Stimulated activated CD4-positive, alpha-beta T cell treated with anti-CD3 and anti-CD28 coated beads, TNF-alpha, amount 100 ng/mL, for 1 hour (primary cell): Measurements from ENCODE around the gene NR6A1.

Source experiments
- DNase-seq, 3 donors: peaks; one replicate each; pipeline ENCODE4 v3.0.0-alpha.2; 2020; ENCODE audit warnings: low read depth in 3 of 3, low spot score in 1 of 3

The NR6A1 gene

DNA sequence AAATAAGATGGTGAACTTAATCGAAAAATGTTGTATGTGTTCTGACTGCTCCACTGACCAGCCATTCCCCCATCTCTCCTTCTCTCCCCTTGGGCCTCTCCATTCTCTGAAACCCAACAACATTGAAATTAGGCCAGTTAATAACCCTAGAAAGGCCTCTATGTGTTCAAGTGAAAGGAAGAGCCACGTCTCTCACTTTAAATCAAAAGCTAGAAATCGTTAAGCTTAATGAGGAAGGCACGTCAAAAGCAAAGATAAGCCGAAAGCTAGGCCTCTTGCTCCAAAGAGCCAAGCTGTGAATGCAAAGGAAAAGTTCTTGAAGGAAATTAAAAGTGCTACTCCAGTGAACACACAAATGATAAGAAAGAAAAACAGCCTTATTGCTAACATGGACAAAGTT, 186.5 kb downstream of the NR6A1 start:
- DNase-seq = no peak

DNA sequence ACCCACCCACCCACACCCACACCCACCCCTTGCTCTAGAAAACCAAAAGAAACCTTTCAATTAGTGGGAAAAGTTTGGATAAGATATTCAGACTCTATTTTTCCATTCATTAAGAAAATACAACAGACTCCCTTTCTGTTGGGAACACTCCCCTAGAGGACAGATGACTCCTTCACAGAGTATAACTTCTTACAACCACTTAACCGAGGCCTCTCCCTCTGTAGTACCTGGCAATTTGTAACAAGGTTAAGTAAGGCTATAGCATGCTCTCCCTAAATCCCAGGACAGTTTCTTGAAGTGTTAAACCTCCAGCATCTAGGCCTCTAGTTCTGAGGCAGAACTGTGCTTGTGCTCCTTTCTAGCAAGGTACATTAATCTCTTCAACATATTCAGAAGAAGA, 188.0 kb downstream of the NR6A1 start:
- DNase-seq = no peak

DNA sequence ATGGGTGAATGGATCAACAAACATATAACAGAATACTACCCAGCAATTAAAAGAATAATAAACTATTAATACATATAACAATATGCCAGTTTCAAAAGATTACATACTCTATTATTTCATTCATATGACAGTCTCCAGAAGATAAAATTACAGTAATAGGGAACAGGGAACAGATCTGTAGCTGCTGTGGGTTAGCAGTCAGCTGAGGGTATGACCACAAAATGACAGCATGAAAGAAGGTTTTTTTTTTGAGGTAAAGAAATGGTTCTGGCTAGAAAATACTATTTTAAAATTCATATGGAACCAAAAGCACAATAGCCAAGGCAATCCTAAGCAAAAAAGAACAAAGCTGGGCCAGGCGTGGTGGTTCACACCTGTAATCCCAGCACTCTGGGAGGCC, 190.9 kb downstream of the NR6A1 start:
- no peak for DNase-seq

DNA sequence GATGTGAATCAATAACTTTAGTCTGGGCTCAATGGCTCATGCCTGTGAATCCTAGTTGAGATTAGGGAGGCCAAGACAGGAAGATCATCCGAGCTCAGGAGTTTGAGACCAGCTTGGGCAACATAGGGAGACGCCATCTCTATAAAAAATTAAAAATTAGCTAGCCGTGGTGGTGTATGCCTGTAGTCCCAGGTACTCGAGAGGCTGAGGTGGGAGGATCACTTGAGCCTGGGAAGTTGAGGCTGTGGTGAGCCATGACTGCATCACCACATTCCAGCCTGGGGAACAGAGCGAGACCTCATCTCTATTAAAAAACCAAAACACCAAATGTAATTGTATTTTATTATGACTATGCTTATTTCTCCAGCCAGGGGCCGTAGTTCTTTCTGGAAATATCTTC, 194.4 kb downstream of the NR6A1 start:
- DNase-seq = no peak

DNA sequence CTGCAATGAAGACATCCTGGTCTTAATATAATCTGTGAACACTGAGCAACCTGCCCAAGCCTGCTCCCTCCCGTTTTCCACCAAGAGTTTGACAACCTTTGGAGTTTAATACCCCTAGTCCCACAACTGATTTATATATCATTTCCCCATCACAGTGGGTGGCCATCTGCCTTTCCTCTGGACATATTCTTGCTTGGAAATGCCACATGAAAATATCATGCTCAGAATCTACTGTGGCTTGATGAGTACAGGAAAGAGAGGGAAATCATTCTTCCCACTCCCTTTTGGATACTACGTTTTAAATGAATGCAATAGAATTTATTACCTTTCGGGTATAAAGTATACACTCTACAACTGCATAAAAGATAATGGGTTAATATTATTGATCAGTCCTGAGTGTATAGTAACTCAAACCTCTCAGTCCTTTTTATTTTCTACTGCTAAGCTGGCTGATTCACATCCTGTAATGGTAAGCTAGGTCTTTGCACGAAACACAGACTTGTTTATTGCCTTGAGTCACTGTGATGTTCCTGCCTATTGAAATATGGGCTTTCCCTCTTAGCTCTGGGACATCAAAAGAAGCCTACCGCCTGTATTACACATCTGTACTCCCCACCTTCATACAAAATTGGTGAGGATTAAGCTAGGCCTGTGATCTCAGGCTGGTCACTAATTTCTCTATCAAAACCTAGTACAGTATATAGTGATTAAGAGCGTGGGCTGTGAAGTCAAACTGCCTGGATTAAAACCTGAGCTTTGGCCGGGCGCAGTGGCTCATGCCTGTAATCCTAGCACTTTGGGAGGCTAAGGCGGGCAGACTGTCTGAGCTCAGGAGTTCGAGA, 196.4 kb downstream of the NR6A1 start:
- no peak for DNase-seq

DNA sequence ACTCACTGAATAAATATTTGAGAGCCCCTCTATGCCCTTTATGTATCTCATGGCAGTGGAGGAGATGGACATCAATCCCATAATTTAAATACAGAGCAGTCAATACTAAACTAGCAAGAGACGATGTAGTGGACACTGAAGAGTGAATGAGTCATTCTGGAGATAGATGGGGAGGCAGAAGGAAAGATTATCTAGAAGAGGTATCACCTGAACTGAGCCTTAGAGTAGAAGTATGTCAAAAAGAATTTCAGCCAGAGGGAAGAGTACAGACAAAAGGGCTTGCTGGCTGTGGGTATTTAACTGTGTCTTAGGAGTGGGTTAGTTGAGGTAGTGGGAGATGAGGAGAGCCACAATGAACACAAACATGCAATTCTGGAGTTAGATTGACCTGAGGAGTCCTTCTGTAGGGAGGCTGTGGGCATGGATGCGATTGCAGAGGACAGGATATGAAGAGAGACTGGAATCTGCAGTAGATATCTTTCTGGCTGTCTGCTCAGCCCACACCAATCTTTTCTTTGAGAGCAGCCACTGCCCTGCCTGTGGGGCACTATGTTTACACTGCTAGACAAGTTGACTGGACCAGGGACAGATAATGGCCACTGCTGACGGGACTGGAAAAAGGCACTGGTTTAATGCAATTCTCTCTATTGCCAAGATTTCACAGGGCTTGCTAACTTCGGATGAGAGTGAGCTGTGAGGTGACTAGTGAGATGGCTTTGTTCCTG, 200.0 kb downstream of the NR6A1 start:
- DNase-seq = no peak

DNA sequence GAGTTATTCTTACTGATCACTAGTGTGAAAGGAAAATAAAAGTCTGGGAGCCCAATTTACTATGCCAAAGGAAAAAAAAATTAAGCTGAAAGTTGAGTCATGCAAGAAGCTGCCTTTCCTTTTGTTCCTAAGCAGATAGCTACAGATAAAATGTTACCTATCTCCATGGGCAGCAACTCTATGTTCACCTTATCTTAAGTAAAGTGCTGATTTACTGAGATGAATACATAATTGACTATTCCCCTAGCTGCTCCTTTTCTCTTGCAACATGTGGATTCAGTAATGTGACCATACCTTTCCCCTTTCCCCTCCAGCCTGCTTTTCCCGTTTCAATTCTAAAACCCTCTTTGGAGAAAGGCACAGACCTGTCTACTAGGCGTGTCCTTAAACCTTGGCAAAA, 201.2 kb downstream of the NR6A1 start:
- no peak for DNase-seq

DNA sequence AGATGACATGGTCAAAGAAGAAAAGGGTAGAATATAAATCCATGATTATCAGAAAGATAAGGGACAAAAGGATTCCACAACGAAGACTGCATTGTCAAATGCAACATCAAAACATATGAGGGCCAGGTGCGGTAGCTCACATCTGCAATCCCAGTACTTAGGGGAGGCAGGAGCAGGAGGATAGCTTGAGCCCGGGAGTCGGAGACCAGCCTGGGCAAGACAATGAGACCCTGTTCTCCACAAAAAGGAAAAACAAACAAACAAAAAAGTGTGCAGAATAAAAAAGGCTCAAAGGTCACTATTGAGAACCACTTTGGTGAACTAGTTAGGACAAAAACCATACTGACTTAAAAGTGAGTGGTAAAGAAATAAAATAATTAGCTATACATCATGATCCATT, 203.7 kb downstream of the NR6A1 start:
- no peak for DNase-seq

DNA sequence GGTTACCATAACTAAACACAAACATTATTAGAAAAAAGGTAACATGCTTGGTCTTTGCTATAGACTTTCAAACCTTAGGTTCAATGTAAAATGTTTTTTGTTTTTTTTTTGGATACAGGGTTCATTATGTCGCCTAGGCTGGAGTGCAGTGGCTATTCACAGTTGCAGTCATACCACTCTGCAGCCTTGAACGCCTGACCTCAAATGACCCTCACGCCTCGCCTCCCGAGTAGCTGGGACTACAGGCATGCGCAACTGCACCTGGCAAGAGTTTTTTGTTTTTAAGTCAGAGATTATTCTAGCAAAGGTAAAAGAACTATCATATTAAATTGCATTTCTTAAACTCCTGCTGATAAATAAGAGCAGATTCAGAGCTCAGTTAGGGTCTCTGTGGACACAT, 208.8 kb downstream of the NR6A1 start:
- DNase-seq = no peak

DNA sequence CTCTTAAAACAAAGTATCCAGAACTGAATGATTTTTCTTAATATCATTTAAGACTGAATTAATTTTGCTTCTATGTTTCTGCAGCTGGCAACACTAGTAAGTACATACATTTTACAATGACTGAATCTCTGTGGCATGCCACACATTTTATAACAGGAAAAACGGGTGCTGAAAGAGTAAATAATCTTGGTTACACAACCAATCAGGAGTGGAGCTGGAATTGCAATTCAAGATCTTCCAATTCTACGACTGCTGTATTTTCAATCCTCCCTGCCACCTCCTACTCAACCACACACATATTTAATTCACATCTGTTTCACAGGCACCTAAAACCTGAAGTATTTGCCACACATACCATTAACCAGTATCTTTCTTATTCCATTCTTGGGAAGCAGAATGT, 211.2 kb downstream of the NR6A1 start:
- no peak for DNase-seq

DNA sequence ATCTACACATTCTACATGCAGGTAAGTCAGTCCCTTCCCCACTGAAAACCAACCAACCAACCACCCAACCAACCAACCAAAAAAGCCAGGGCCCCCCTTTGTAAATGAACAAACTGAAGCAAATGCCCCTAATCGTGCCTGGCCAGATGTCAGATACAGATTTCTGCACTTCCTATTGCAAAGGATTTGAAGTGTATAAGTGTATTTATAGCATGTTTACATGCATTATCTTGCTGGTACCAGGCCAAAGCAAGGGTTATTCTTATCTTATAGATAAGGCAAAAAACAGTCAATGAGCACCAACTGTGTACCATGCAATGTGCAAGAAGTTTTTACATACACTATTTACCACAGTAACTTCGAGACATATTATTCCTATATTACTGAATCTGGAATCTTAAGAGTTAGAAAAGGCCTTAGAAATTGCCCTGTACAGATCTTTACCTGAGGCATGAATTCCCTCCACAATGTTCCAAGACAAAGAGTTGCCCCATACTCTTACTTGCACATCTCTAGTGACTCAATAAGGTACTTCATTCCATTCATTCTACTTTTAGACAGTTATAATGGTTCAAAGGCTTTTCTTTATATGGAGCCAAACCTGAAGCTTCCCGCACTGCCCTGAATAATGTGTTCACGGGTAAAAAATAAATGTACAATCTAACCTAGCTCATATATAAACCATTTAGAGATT, 212.2 kb downstream of the NR6A1 start:
- no peak for DNase-seq

DNA sequence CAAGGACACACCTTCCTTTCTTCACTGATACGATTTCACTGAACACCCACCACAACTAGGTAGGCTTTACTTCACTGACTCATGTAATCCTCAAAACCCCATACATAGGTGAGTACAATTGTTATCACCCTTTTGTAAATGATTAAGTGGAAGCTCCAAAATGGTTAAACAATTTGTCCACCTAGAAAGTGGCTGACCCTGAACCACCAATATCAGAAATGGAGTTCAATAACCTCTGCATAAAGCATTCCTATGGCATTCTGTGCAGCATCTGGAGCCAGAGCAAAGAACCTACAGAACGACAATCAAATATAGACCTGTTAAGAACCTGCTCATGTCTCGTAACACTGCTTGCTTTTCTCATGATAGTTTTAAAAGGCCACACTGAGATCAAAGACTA, 213.2 kb downstream of the NR6A1 start:
- no peak for DNase-seq

DNA sequence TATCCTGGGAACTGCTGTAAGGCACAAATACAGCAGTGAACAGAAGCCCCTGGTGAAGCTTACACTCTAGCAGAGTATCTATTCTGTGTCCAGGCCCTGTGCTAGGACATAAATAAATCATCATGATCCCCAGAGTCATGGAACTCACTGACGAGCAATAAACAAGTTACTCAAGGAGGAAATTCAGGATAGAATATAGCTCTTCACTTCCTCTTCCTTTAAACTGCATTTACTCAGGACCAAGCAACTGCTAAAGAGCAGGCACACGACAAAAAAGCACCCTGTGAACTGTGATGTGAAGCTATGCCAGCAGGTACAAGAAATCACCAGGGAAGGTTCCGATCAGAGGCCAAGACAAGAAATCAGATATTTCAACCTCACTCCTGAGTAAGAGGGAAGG, 216.1 kb downstream of the NR6A1 start:
- DNase-seq = no peak

DNA sequence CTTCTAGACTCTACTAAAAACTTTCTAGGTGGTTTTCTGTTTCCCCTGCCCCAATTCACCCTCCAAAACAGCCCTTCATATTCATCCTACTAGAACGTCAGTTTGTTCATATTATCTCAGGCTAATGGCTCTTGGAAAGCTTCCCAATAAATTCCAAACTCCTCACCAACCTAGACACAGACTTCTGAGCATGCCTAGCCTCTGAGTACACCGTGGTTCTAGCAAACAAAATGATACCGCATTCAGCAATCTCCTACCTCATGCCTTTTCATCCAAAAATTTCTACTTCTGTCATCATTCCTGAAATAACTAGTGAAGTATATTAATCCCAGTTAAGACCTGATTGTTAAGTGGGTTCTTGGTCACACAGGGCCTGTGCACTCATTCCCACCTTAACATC, 217.4 kb downstream of the NR6A1 start:
- no peak for DNase-seq

DNA sequence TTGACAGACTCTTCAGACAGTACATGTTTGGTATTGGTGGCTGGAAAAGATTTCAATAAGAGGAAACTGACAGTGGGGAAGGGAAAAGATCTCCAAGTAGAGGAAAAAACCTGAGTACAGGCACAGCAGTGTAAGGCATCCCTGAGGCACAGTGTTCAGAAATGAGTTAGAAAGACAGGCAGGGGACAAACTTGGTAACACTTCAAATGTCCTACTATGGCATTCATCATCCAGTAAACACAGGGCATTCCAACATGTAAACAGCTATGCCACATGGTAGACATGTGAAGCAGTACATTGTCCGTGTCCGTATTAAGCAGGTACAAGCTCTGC, 218.9 kb downstream of the NR6A1 start:
- no peak for DNase-seq

DNA sequence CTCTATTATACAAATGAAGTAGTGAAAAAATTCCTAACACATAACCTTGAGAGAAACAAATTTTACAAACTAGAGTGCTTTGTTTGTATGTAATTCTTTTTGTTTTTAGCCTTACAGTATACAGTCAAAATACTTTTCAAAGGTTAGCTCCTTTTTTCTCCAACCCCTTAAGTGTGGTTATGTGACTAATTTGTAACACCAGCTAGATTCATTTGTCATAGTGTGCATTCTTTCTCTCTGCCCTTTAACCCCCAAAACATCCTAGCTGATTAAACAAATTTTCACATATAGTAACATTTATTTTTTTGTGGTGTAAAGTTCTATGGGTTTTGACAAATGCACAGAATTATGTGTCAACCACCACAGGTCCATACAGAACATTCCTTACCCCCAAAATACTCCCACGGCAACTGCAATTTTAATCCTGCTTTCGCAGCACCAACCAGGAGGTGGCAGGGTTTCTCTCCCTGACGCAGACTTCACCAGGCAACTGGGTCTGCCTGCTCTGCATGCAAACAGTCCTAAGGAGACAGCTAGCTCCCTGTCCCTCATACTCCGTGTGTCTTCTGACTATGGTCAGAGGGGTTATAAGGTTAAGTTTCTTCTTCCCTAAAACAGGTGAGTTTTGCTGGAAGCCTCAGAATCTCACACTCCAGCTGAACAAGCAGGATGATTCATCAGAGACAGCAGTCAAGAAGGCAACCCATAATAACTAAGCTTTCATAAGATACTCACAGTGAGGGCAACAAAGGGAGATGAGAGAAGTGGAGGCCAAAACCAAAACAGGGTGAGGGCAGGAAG, 219.4 kb downstream of the NR6A1 start:
- no peak for DNase-seq

DNA sequence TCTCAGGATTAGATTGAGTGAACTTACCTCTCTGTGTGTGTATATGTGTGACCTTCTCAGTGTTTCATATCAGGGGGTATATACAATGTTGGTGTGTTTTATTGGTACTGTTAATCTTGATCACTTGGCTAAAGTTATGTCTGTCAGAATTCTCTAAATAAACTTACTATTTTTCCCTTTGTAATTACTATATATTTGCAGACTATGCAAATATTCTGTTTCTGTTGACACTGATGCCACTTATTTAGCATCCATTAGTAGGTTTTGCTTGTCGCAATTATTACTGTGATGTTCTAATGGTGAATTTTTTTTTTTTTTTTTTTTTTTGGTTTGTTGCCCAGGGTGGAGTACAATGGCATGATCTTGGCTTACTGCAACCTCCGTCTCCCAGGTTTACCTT, 221.0 kb downstream of the NR6A1 start:
- DNase-seq = no peak

DNA sequence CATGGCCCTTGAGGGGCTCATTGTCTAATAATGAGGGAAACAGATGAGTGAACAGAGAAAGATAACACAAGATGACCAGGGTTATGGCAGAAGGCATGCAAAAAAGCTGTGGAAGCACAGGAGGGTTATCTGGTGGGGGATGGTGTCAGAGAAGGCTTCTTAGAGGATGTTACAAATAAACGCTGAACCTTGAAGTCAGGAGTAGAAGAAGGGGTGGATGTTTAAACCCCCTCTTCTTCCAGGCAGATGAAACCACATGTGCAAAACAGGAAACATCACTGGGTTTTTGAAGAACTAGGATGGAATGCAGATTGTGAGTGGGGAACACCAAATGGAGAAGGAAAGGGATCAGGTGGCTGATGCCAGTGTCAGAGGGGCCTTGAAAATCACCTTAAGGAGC, 222.1 kb downstream of the NR6A1 start:
- DNase-seq = no peak

DNA sequence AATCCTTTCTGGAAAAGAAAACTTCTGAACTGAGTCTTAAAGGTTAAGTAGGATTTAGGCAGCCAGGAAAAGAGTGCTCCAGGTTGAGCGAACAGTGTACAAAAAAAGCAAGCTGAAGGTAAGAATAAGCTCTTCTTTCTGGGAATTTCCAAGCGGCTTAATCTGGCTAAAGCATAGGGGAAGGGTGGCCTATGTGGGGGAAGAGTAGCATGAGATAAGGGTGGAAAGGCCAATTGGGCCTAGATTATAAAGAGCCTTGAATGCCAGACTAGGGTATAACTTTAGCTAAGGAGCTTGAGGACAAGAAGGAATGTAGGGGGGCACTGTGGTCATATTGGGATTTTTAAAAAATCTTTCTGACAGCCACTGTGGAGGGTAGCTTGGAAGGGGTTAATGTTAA, 226.6 kb downstream of the NR6A1 start:
- no peak for DNase-seq

DNA sequence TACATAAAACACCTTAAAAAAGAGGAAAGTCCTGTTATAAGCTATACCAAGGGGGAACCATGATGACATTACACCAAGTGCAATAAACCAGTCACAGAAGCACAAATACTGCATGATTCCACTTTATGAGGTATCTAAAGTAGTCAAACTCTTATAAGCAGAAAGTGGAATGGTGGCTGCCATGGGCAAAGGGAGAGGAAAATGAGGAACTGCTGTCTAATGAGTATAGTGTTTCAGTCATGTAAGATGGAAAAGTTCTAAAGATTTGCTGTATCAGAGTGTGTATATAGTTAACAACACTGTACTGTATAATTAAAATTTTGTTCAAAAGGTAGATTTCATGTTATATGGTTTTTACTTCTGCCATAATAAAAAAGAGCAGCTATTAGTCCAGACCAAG, 229.3 kb downstream of the NR6A1 start:
- no peak for DNase-seq

DNA sequence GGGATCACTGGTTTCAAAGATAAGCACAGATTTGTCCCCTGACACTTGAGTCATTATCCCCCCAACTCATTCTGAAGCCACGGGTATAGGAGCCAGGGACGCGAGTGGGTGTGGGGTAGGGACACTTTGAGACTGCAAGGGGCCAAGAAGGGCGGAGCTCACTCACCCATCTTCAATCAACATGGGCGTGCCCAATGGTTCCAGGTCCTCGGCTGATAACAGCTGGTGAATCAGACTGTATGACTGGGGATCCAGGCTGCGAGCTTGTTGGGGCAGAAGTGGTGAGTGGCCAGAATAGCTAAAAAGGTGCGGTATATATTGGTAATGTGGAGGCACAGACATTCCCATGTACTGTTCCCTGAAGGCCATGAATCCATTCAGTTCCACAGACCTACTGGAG, 233.2 kb downstream of the NR6A1 start:
- no peak for DNase-seq

DNA sequence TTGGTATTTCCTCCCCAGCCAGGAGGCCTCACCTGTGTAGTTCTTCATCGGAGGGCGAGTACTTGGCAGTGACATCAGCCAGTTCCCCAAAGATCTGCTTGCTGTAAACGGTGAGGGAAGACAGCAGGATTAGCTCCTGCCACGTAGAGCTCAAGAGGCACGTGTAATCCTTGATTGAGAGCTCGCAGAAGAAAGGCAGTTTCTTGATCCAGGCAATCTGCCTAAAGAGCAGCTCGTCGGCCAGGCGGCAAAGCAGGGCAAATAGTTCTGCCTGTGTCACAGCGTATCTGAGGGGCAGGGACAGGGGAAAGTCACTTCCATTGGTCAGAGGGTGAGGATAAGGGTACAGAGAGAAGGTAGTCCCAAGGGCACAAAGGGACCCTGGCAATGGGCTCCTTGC, 235.3 kb downstream of the NR6A1 start:
- no peak for DNase-seq
